Uterus (tissue), 2 donors: ENCODE results near the gene S100A5.

ENCODE experiments used
- CTCF ChIP-seq, 4 experiments: fragments of 200-600 bp in 2 of 4; fragments of 450-650 bp in 2 of 4; sonication (generic) in 2 of 4; IDR thresholded peaks; one replicate each; pipeline ENCODE4 v1.5.1; 2016 to 2019; ENCODE audit warnings: antibody characterized with exemption in 4 of 4, mild to moderate bottlenecking in 2 of 4, moderate library complexity in 1 of 4
- POLR2A ChIP-seq, 2 donors: fragments of 450-650 bp; IDR thresholded peaks; one replicate each; pipeline ENCODE4 v1.6.1; 2016; ENCODE audit warnings: antibody characterized with exemption in 2 of 2, mild to moderate bottlenecking in 1 of 2, moderate library complexity in 1 of 2

GRCh38 chr1:153505576-153505975 is 35.2 kb downstream of the S100A5 start:
- no peak for TF ChIP-seq POLR2A (IDR thresholded peaks at IDR 0.05)
- TF ChIP-seq CTCF (IDR thresholded peaks at IDR 0.05), result no peak
